Measurements from ENCODE around the gene CWF19L1.
"Not testable (repeated sequence)": the region's sequence is repeated elsewhere in the genome, so short reads cannot be mapped to it uniquely, and the experiment has no call there.

CWF19L1 gene

GRCh38 chr10:100267239-100268104 is at the start of gene CWF19L1:
Gene CWF19L1 (minus strand): TSS chr10:100267638. CDS start chr10:100267593, 45 bp downstream.
- DNase-seq (ENCODE audit: low read depth in 1 of 2, low spot score in 1 of 2), result peak; percentile 51 to 67

DNA sequence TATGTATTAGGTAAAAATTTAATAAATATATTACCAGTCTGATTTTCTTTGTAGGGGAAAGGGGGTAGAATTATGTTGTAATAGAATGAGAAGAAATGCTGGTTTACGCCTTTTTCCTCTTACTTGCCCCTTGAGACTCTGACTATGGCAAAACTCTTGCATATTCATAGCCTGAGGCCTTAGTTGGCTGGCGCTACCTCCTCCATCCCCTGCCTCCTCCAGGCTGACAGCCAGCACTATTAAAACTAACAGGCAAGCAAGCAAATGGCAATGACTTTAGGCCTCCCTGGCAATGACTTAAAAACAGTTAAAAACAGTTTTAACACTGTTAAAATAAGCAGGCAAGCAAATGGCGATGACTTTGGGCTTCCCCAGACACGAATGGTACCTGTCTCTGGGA is 48.2 kb upstream of the CWF19L1 start:
- no peak for DNase-seq (ENCODE audit: low read depth in 1 of 2, low spot score in 1 of 2)

- DNase-seq (ENCODE audit: low read depth in 1 of 2, low spot score in 1 of 2), result no peak
Observed at GRCh38 chr10:100311298-100311697, 43.9 kb upstream of the CWF19L1 start.

DNA sequence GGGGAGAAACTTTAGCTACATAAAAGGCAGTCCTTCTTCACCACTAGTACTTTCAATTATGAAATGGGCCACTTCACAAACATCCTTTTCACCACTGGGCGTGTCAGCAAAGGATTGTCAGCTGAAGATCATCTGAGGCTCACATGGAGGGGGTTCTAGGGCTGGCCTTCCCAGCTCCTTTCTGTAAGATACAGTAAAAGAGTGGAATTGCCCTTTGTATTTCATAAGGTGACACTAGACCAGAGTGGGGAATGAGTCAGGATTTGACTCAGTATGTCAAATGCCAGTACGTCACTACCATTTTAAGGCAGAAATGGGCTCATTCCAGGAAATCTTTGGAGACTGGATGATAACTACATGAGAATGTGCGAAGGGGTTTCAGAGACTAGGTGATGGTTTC is 40.2 kb upstream of the CWF19L1 start:
- no peak for DNase-seq (ENCODE audit: low read depth in 1 of 2, low spot score in 1 of 2)

DNA sequence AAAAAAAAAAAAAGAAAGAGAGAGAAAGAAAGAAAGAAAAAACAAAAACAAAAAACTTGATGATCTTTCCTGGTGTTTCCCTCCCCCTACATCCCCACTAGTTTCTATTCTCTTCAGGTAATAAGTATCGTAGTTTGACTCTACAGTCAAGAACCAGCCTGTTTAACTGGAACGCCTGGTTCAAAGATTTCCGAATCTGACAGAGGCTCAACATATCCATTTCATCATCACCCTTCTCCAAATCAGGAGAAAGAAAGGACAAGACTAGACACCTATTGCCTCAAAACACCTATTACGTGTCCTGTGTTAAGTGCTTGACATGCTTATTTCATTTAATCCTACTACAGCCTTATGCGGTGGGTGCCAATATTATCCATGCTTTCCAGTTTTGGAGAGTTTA is 39.4 kb upstream of the CWF19L1 start:
- no peak for DNase-seq (ENCODE audit: low read depth in 1 of 2, low spot score in 1 of 2)

GRCh38 chr10:100304414-100304813 is 37.0 kb upstream of the CWF19L1 start:
- no peak for DNase-seq (ENCODE audit: low read depth in 1 of 2, low spot score in 1 of 2)

- DNase-seq (ENCODE audit: low read depth in 1 of 2, low spot score in 1 of 2), result no peak
Observed at GRCh38 chr10:100303724-100304319, 36.4 kb upstream of the CWF19L1 start.

DNA sequence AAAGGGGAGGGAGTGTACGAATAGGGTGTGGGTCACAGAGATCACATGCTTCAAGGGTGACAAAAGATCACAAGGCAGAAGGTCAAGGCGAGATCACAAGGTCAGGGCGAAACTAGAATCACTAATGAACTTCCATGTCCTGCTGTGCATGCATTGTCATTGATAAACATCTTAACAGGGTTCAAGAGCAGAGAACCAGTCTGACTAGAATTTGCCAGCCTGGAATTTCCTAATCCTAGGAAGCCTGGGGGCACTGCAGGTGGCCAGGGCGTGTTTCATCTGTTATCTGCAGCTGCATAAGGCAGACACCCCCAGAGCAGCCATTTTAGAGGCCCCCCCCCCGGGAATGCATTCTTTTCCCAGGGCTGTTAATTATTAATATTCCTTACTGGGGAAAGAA is 33.7 kb upstream of the CWF19L1 start:
- not testable (repeated sequence) for DNase-seq (ENCODE audit: low read depth in 1 of 2, low spot score in 1 of 2)

DNA sequence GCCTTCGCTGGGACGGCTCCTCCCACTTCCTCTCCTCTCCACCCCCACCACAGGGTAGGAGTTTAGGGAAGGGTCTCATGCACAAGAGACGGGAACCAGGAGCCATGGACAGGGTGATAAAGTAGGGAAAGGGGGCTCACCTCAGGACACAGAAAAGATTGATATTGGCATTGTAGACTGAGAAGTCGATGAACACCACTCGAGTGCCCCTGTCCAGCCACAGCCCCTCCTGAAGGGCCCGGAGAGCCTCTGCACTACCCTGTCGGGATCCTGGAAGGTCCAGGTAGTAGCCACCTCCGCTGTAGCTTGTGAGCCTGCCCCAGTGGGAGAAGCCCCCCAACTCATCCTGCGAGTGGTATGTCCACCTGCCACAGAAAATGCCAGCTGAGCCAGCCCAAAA is 29.8 kb upstream of the CWF19L1 start:
- DNase-seq (ENCODE audit: low read depth in 1 of 2, low spot score in 1 of 2), result no peak

GRCh38 chr10:100293066-100293465 is 25.6 kb upstream of the CWF19L1 start:
- DNase-seq (ENCODE audit: low read depth in 1 of 2, low spot score in 1 of 2), result no peak

- not testable (repeated sequence) for DNase-seq (ENCODE audit: low read depth in 1 of 2, low spot score in 1 of 2)
Observed at GRCh38 chr10:100292300-100292699, 24.9 kb upstream of the CWF19L1 start.

DNA sequence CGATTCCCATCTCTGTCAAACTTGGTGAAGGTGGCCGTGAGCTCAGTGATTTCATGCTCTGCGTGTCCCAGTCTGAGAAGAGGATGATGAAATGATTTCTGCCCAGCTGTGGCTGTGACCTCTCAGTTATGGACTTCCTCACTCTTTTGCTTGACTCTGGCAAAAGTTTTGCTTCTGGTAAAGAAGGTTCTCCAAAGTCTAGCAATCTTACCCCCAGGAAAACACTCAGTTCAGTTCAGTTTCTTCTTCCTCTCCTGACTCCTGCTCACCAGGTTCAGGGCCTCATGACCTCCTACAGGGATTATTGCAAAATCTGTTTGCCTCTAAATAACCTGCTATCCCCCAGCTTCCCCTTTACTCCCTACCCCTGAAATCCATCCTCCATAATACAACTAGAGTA is 23.9 kb upstream of the CWF19L1 start:
- DNase-seq (ENCODE audit: low read depth in 1 of 2, low spot score in 1 of 2), result no peak

DNA sequence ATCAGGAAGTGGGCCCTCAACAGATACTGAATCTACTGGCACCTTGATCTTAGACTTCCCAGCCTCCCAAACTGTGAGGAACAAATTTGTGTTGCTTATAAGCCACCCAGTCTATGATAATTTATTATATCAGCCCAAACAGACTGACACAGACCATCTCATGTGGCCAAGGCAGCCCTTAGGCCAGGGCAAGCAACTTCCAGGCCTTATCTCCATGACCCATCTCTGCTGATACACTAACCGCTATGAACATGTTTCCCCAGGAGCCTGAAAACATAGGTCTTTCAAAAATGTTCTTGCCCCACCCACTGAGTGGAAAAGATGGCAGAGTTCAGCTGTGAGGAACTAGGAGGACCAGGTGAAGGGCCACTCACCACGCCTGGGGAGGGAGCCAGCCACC is 22.2 kb upstream of the CWF19L1 start:
- no peak for DNase-seq (ENCODE audit: low read depth in 1 of 2, low spot score in 1 of 2)

- DNase-seq (ENCODE audit: low read depth in 1 of 2, low spot score in 1 of 2), result no peak
Observed at GRCh38 chr10:100288196-100288595, 20.8 kb upstream of the CWF19L1 start.

DNA sequence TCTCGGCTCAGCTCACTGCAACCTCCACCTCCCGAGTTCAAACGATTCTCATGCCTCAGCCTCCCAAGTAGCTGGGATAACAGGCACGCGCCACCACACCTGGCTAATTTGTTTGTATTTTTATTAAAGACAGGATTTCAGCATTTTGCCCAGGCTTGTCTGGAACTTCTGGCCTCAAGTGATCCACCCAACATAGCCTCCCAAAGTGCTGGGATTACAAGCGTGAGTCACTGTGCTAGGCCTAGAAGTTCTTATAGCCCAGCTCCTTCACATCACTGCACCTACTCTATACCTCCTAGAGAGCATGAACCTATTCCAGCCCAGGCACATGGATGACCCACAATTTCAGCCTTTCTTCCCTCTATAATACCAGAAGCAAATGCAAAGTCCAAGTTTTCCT is 20.3 kb upstream of the CWF19L1 start:
- DNase-seq (ENCODE audit: low read depth in 1 of 2, low spot score in 1 of 2), result no peak

DNA sequence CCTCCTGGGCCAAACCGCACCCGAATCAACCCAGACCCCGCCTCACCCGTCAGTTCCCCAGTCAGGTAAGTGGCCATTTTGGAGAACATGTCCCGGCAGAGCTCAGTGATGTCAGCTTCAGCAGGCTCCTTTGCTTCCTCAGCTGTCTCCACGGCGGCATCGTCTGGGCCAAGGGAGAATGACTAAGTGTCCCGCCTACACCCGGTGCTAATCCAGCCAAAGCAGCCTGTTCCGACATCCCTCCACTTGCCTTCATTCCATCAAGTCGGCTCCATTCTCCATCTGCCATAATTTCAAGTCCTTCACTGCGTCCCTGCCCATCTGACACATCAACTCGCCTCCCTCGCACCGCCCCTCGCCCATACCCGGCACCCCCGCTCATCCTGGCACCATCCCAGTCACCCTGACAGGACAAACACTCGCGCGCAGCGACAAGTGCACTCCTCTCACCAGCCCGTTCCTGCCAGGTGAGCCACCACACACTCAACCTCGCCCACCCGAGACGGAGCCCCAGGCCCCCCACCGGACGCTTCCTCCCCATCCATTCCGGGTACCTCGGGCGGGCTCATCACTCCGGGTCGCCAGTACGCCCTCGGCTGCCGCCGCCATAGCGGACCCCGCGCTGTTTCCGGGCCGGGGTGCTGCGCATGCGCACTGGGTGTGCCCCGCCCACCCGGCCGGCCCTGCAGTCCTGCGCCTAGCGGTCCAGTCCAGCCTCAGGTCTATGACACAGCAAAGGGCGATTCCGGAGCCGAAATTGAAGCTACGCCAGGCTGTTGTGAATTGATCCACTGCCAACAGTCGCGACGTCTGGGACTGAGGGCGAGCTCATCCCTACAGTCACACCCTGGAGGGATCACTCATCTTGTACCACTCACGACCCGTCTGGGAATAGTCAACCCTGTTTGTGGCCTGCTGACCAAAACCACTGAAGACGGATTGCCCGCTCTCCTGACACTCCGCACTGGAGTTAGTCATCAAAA is 18.9 kb upstream of the CWF19L1 start, which contains the start of gene BLOC1S2:
Gene BLOC1S2 (minus strand): TSS at position 630 of the 983 bp plus-strand sequence. CDS start 21 bp downstream, at position 609.
- DNase-seq (ENCODE audit: low read depth in 1 of 2, low spot score in 1 of 2), result peak; percentile 85 to 89

DNA sequence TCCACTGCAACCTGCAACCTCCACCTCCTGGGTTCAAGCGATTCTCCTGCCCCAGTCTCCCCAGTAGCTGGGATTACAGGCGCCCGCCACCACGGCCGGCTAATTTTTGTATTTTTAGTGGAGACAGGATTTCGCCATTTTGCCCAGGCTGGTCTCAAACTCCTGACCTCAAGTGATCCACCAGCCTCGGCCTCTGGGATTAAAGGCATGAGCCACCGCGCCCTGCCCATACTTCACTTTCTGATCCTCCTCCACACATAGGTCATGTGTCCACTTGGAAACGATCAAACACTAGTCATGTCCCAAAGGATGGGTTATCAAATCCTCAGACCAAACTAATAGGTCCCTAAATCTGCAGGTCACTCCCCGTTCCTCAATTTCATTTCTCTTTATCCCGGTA is 17.9 kb upstream of the CWF19L1 start:
- DNase-seq (ENCODE audit: low read depth in 1 of 2, low spot score in 1 of 2), result not testable (repeated sequence)

- no peak for DNase-seq (ENCODE audit: low read depth in 1 of 2, low spot score in 1 of 2)
Observed at GRCh38 chr10:100282907-100283306, 15.5 kb upstream of the CWF19L1 start.

DNA sequence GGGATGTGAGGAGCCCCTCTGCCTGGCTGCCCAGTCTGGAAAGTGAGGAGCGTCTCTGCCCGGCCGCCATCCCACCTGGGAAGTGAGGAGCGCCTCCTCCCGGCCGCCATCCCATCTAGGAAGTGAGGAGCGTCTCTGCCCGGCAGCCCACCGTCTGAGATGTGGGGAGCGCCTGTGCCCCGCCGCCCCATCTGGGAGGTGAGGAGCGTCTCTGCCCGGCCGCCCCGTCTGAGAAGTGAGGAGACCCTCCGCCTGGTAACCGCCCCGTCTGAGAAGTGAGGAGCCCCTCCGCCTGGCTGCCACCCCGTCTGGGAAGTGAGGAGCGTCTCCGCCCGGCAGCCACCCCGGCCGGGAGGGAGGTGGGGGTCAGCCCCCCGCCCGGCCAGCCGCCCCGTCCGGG is 9.5 kb upstream of the CWF19L1 start:
- DNase-seq (ENCODE audit: low read depth in 1 of 2, low spot score in 1 of 2), result not testable (repeated sequence)

- no peak for DNase-seq (ENCODE audit: low read depth in 1 of 2, low spot score in 1 of 2)
Observed at GRCh38 chr10:100265821-100266485, 1.5 kb downstream of the CWF19L1 start.

GRCh38 chr10:100254191-100254590 is 13.2 kb downstream of the CWF19L1 start:
- no peak for DNase-seq (ENCODE audit: low read depth in 1 of 2, low spot score in 1 of 2)

Data from activated CD4-positive, alpha-beta T cell treated with anti-CD3 and anti-CD28 coated beads, Interleukin-2, amount 50 U/mL, for 24 hours (primary cell).